Frontal cortex (tissue), 4 donors: ENCODE results near the gene C17orf50. TPM values are rescaled to one million over a fixed set of nuclear protein-coding genes. Genes with fewer than 3 reads are reported as not detected.

Source experiments
- DNase-seq, 2 donors: peaks; one replicate each; pipeline ENCODE4 v3.0.0; 2012; ENCODE audit warnings: low spot score in 2 of 2
- FAIRE-seq: peaks from 2 replicates; lab custom pipeline; 2012; peaks lifted over from hg19 to GRCh38; lab: Jason Lieb, UNC
- total RNA-seq: library from RNA; depleted of rRNA; stranded (reverse); fragments of >200 nt; gene quantifications from one replicate; pipeline ENCODE4 v1.2.3, GENCODE V29; 2014
- donor health status: control.
- donor health status: control.
- donor health status: control.

Gene C17orf50
- total RNA-seq, 1 donor from 2014 or later, result 0.41 TPM

DNA sequence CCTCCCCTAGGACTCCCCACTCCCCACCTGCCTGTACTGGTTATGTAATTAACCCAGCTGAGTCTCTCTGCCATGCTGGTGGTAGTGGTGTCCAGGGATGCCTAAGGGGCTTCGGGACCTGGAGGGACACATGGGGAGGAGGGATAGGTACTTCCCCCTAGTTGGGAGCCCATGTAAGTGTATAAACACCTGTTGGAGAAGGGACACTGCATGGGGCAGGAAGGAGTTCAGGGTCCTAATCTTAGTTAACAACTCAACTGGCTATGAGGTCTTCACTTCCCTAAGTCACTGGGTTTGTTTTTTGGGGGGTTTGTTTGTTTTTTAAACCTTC is 27.9 kb upstream of the C17orf50 start:
- FAIRE-seq, result no peak
- no peak for DNase-seq

DNA sequence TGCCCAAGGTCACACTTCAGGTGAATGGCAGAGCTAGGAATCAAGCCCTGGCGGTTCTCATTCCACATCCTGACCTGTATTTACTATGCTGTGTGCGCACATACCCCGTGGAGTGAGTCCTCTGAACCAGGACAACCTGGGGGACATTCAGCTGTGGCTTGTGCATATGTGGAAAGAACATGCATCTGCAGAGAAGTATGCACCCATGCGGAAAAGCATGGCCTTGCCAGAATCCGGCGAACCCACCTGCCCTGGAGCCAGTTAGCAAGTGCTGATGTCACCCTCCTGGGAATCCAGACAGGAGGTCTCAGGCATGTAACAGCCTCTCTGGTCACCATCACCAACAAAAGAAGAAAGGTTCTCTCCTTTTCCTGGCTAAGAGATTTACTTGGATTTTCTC is 27.3 kb upstream of the C17orf50 start:
- FAIRE-seq, result no peak

DNA sequence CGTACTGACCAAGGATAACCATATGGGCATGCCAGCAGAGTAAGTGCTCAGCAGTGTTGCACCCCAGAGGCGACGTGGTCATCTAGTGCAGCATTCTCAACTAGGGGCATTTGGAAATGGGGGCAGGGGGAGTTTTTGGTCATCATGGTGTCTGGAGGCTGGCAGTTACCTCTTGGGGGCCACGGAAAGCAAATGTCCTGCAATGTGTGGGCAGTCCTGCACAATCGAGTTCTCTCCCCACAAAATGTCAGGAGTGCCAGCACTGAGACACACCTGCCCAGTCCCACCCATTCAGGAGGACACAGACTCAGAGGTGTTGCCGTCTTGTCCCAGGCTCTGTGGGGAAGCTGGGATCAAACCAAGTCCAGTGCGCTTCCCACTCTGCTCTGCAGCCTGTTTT is 26.3 kb upstream of the C17orf50 start:
- DNase-seq (peak in 1 of 2 donors; percentile 21), FAIRE-seq (no peak)

More for the DNA sequence above, 27.3 kb upstream of the C17orf50 start:
- peak in 1 of 2 donors; percentile 22 for DNase-seq

DNA sequence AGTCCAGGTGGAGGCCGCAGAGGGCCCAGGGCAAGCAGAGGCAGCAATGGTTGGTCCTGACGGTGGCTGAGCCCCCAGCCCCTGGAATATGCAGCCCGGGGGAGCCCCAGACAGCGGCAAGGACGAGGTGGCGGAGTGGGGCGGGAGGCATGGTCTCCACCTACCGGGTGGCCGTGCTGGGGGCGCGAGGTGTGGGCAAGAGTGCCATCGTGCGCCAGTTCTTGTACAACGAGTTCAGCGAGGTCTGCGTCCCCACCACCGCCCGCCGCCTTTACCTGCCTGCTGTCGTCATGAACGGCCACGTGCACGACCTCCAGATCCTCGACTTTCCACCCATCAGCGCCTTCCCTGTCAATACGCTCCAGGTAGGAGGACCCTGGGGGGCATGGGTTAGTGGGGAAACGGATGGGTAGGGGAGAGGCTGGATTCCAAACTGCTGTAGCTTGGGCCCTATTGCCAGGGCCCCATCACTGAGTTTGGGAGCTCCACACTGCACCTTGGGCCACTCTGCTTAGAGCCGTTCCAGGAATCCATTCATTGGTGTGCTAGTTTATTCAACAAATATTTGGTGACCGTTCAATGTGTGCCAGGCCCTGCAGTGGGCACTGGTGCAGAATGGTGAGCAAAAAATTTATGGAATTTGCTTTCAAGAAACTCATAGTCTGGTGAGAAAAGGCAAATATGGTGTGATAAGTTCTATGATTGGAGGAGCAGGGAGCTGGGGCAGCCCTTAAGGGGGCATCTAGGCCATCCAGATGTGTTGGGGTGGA is 25.5 kb upstream of the C17orf50 start:
- peak in 1 of 2 donors; percentile 12 for DNase-seq
- FAIRE-seq, result no peak

DNA sequence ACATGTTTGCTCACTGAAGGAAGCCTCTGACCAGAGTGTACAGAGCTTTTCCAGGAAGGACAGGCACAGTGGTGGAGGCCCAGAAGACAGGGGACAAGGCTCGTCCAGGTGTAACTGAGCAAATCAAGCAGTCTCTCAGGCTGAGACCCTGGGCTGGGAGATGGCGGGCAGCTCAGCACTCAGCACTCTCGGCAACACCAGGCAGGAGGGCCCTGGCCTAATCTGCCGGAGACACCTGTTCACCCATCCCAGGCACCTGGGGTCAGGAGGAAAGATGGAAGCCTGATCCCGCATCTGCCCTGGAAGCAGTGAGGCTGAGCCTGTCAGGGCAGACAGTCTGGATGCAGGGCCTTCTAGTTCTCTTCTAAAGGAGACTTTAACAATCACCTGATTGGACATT is 24.5 kb upstream of the C17orf50 start:
- DNase-seq, result peak in 1 of 2 donors; percentile 13

DNA sequence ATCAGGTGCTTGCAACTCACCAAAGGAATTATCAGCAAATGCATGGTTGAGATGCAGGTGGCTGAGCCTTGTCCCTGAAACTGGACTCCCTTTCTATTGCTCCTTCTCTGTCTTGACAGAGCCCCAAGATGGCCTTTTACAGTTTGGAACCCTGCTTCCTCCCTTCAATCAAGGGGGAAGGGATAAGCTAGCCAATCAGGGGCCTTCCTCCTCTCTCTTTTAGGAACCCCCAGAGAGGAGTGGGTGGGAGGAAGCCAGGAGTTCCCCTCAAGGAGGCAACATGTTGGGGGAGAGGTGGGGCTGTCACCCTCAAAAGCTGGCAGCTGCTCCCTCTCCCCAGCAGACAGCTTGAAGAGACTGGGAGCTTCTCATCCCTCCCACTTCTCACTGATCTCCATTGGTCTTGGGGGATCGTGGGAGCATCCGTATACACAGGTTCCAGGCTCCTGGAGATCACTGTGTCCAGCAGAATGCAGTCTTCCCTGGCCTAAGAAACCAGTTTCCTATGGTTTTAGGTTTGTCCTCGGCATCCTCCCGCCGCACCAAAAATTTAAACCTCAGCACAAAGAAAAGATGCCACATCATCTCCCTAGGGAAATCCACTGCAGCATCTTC is 22.1 kb upstream of the C17orf50 start:
- no peak for FAIRE-seq
- peak in 1 of 2 donors; percentile 11 for DNase-seq

More for the DNA sequence above, 24.5 kb upstream of the C17orf50 start:
- no peak for FAIRE-seq

DNA sequence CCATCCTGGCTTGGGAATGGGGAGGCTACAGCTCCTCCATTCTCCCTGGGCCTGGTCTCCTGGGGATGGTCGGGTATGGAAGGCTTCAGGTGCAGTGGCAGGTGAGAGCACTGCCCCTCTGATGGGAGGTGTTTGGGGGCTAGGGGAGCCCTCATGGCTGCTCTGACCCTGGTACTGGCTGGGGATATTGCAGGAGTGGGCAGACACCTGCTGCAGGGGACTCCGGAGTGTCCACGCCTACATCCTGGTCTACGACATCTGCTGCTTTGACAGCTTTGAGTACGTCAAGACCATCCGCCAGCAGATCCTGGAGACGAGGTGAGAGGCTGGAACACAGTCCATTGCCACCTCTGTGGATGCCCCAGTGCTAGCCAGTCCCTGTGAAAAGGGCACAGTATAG is 20.5 kb upstream of the C17orf50 start:
- FAIRE-seq (no peak), DNase-seq (no peak)

DNA sequence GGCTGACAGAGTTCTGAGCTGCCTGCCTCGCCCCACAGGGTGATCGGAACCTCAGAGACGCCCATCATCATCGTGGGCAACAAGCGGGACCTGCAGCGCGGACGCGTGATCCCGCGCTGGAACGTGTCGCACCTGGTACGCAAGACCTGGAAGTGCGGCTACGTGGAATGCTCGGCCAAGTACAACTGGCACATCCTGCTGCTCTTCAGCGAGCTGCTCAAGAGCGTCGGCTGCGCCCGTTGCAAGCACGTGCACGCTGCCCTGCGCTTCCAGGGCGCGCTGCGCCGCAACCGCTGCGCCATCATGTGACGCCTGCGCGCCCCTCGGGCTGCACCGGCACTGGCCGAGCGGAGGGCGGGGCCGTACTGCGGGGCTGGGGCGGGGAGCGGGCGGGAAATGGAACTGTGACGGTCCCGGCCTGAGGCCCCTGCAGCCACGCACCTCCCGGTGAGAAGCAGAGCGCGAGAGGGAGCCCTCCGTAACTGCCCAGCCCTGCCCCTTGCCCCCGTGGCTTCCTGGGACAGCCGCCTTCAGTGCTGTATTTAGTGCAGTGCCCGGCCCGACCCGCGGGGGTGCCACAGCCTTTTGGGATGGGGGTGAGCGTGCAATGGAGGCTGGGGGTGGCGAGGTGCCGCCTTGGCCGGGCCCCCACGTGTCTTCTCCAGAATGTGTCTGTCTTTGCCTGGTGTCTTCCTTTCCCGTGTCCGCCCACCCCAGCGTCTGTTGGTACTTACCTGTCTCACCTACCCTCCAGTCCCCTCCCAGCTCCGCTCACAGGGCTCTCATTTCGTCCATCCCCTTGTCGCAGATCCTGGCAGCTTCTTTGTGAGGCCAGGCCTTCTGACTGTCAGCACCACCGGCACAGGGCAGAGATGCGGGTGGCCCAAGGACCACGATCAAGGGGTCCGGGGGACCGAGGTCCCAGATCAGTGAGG is 19.4 kb upstream of the C17orf50 start:
- DNase-seq (peak in 1 of 2 donors; percentile 24), FAIRE-seq (no peak)

DNA sequence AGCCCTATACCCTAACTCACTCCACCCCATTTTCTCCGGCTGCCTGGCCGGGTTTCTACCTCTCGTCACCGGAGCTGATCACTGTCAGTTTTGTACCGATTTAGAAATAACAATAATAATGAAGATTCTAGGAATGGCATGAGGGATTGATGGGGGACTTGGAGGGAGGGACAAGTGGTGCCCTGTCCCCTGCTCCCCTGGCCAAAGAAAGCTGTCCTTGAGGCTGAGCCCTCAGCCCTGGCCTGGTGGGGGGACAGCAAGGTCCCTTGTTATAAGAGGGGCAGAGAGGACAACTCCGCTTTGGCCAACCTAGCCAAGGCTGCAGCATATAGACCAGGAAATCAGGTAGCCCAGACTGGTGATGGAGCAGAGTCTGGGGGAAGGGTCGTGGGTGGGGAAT is 18.2 kb upstream of the C17orf50 start:
- no peak for FAIRE-seq

DNA sequence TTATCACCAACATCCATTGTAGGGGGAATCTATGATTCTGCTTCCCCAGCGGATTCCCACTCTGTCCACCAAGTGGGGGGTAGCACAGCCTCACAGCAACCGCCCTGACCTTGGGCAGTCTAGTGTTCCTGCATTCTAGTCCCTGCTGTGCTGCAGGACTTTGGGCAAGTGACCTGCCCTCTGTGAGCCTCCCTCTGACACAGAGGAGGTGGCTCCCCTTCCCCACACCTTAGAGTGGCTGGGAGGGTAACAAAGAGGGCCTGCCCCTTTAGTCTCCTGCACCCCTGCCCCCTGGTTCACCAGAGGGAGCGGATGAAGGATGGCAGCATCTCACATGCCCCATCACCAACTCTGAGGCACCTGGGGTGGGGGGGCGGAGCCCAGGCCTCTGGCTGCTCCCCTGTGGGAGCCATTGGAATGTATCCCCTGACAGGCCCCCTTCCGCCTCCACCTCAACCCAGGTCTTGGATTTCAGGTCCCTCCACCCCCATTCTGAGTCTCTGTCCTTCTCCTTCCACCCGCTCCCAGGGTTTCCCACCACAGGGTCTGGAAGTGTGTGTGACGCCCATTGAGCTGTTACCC is 17.7 kb upstream of the C17orf50 start:
- no peak for FAIRE-seq

More for the DNA sequence above, 18.2 kb upstream of the C17orf50 start:
- DNase-seq, result no peak

DNA sequence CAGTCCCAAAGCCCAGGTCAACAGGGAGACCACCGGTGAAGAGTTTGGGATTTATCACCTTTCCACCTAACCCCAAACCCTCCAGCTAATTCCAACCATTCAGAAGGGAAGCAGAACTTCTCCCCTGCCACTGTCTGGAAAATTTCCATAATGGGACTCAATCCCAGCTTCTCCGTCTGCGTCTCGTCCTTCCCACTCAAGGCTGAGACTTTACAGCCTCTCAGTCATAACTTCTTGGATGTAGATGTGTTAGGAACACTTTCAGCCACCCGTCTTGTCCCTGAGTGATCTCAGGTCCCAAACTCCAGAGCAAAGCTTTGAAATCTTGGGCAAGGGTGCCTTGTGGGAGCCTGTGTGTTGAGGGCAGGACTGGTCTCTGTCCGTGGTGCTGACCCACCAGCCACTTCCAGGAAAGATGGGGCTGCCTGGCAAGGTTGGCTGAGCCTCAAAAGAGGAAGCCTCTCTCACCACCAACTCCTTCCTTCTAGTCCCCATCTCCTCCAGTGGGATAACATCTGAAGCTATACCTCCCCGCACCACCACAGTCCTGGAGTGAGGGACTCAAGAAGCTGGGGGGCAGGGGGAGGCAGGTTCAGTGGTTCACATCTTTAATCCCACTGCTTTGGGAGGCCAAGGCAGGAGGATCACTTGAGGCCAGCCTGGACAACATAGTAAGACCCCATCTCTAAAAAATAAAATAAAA is 16.9 kb upstream of the C17orf50 start:
- no peak for FAIRE-seq
- no peak for DNase-seq

More for the DNA sequence above, 17.7 kb upstream of the C17orf50 start:
- no peak for DNase-seq

DNA sequence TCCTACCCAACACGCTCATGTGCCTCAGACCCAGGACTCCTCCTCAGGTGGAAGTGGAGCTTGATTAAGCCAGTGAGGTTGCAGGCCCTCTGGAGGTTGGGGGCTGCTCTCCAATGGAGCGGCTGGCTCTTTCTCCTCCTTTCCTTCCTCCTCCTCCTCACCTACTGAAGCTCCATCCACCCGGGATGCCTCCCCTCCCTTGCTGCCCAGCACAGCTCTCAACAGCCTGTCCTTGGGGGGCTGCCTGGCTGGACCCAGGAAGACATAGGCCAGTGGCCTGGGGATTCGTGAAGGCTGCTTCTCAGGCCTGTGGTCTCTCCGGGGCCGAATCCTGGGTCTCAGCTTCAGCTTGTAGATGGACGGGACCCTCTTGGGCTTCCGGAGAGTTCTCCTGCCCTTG is 15.9 kb upstream of the C17orf50 start:
- FAIRE-seq (no peak), DNase-seq (no peak)

DNA sequence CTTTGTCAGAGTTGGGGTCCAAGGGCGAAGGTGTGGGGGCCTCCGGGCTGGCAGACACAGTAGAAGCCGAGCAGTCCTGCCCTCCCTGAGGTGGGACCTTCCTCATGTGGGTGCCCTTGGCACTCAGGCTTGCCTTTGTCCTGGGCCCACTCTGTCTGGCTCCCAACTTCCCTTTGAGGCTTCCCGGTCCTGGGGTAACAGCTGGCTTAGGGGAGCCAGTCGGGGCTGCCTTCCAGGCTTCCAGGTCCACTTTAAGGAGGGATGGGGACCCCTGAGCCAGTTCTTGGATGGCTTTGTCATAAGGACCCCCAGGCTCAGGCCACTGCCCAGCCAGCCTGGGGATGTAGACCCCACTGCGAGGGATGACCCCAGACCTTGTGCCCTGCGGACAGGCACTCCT is 15.4 kb upstream of the C17orf50 start:
- FAIRE-seq (no peak), DNase-seq (no peak)

DNA sequence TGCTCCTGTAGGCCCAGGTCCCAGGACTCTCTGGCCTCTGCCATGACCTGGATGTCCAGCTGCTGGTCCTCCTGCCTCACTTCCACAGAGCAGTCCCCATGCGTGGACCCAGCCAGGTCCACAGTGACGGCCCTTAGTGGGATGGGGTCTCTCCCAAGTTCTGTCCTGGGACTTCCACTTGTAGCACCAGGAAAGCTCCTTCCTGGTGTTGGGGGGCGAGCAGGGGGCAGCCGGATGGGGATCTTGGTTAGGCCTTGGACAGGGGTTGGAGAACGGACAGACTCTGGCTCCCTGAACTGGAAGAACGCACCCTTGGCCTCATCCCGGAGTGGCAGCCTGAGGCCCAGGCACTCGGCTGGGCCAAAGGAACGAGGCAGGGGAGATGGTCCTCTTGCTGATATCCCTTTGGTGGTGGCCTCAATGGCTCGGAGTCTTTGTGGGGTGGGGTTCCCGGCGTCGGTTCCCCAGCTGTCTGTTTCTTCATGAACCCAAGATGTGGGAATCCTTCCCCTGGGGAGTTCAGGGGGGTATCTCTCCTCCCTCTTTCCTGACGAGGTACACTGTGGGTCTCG is 14.9 kb upstream of the C17orf50 start:
- DNase-seq, result no peak
- FAIRE-seq, result no peak

DNA sequence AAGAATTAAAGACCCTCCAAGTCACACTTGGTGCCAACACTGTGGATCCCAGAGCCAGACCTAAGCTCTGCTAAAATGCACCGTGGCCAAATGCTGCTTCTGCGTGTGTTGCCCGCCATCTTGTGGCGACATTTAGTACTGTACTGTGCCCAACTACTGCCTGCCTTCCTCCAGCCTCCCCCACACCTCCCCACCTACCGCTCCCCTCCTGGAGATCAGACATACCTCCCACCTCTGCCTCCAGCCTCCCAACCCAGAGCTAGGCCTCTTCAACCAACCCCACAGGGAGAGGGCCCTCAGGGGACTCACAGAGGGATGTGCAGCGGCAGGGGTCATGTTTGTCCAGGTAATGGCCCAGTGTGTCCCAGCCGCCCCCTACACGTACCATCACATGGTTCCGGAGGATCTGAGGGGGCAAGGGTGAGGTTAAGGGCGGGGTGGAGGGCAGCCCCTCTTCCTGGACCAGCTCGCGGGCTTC is 13.1 kb upstream of the C17orf50 start:
- FAIRE-seq (no peak), DNase-seq (peak; percentile 80 to 89)

DNA sequence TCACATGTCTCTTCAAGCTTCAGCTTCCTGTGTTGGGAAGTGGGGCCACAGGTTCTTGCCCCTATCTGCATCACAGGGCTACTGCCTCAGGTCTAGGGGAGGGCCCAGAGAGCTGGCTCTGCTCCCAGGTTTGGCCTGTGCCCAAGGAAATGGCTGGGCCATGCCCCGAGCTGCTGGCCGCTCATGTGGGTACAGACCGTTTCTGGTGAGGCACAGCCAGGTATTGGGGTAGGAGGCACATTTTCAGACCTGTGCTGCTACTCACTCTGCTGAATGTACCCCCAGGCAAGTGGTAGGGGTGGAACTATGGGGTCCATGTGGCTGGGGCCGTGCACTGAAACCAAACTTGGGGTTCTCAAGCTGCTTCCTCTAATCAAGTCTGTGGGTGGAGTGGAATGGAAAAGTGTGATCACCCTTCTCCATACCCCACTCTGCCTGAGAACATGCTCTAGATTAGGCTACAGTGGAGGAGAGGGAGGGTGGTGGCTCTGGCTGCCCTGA is 12.3 kb upstream of the C17orf50 start:
- DNase-seq (no peak), FAIRE-seq (no peak)

DNA sequence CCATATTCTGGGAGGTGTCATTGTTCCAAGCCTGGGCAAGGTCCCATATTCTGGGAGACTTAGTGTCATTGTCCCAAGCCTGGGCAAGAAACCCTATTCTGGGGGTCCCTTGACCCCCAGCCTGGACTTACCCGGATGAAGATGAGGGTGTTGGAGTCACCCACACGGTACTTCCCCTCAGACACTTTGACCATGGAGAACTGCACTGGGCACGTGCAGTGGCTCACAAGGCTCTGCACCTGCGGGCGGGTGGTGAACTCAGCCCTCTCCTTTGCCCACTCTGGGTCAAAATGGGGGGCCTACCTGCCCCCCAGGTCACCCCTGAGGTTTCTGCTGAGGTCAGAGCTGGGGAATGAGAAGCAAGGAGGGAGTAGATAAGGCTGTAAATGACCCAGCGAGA is 11.7 kb upstream of the C17orf50 start:
- no peak for FAIRE-seq
- no peak for DNase-seq

DNA sequence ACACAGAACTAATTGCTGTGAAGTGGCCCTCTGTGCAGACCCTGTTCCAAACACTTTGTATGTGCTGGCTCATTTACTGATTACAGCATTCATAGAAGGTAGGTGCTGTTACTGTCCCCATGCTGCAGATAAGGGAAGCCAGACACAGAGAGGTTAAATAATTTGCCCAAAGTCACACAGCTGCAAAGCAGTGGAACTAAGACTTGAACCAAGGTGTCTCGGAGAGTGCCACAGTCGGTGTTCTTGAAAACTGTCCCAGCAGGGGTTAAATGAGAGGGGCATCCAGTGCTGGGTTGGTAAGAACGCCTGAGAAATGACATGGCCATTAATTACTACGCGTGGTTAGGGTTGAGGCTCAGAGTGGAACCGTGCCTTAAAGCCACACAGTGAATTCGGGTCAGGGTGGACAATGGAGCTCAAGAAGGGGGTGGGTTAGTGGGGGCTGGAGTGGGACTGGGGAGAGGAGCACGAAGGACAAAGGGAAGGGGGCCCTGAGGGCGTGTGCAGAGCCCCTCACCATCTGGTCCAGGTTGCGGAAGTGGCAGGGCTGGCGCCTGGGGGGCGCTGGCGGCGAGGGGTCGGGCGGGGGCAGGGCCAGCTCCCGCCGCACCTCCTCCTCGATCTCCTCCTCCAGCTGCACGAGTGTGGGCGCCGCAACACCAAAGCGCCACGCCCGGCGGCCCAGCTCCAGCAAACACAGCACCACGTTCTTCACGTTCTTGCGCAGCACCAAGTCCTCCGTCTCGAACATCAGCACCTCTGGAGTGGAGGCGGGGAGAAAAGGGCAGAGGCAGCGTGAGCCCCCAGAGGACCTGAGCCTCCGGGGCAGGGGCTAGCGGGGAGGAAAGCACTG is 10.9 kb upstream of the C17orf50 start:
- DNase-seq (no peak), FAIRE-seq (no peak)
